Measurements from ENCODE around the gene CSF1R. TPM values are rescaled to one million over a fixed set of nuclear protein-coding genes. Genes with fewer than 3 reads are reported as not detected.
"Not testable (repeated sequence)": the region's sequence is repeated elsewhere in the genome, so short reads cannot be mapped to it uniquely, and the experiment has no call there.

CSF1R gene
- total RNA-seq, 1 experiment from 2014 or later = 0.26 TPM

DNA sequence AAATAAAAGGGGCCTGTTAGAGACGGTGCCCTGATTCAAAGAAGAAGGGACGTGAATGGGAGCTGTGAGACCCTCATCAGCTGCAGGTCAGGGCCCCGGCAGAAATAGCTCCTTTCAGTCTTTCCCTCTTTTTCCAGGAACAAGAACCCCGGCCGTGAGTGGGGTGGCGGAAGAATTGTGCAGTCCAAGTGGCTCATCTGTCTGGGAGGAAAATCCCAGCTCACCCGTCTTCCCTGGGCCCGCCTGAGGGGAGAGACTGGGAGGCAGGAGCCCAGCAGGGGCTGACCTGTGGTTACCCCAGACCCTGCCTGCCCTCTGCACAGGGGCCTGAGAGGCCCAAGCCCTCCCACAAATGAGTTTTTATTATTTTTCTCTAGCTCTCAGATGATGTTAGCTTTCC, 24.8 kb upstream of the CSF1R start:
- Histone ChIP-seq H3K36me3 (no peaks in the 10 kb centered on the region; the same call in 1 of the 2 replicates), H3K9me3 (no peaks in the 10 kb centered on the region), H3K27me3 (no peaks in the 10 kb centered on the region), H3K4me3 (no peak overlapping the region)
- DNase-seq = no peak

DNA sequence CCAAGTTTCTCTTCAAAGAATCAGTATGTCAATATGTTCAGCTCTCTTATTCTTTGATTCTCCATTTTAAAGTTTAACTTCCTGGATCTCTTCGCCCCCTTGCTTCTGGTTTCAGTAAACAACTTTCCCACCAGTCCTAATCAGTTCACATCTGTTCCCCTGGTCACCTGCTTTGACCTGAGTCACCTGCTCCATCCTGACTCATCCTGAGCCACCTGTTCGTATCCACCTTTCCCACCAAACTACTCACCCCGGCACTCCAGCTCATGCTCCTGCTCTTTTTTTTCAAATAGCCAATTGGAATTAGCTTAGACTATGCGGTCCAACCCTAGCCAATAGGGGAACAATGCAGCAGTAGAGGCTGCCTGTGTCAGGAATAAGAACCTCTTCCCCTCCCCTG, 23.6 kb upstream of the CSF1R start:
- Histone ChIP-seq H3K27me3 (no peaks in the 10 kb centered on the region), H3K4me3 (no peak overlapping the region), H3K36me3 (no peaks in the 10 kb centered on the region; the same call in 1 of the 2 replicates), H3K9me3 (no peaks in the 10 kb centered on the region)
- DNase-seq = no peak

DNA sequence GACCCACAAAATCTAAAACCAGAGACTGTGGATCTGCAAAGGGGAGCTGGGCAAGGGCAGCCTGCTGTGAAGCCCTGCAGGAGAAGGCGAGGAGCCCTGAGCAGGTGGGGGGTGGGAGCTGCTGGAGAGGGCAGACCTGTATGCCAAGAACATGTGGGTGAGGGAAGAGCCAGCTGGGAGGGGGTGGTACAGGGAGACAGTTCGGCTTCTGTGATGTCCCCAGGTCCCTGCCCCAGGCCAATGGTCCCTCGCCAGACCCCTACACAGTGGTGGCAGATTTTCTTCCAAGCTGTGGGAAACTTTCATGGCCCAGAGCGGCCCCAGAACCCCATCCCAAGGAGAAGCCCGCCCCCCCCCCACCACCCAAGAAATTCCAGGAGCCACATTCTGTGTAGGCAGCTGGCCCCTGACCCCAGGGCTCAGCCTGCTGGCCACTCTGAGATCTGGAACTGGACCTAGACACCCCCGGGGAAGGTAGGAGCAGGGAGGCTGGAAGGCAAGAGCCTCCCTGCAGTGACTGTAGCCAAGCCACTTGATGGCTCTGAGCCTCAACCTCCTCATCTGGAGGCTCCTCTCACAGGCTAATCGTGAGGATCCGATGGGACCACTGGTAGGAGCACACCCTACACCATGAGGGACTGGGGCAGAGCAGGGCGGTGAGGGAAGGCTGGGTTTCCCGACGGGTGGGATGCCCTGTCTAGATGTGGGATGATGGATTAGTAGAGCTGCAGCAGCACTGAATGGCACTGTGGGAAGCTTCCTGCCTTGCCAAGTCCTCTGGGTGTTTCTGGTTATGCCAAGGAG, 22.6 kb upstream of the CSF1R start:
- no peaks in the 10 kb centered on the region; the same call in 1 of the 2 replicates for H3K36me3 ChIP-seq
- H3K27me3 ChIP-seq = no peaks in the 10 kb centered on the region
- H3K9me3 ChIP-seq = no peaks in the 10 kb centered on the region
- no peak for DNase-seq
- H3K4me3 ChIP-seq = no peak overlapping the region

DNA sequence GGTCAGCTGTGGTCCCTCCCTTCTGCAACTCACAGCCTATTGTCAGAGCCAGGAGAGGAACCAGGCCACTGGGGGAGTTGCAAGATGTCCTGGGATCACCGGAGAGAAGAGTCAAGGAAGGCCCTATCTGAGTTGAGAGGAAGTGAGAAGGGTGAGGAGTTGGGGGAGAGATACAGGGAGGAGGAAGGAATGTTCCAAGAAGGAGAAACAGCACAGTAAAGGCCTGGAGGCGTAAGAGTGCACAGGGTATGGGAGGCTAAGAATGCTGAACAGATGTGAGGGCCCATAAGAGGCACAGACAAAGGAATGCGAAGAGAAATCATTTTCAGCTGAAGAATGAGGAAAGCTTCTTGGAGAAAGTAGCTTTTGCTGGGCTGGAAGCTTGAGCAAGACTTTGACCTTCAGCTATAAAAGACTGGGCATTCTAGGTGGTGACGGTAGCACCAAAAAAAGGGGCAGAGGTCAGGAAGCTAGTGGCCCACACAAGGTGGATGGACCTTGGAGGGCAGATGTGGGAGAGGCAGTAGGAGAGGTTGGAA, 21.6 kb upstream of the CSF1R start:
- no peaks in the 10 kb centered on the region for H3K27me3 ChIP-seq
- no peaks in the 10 kb centered on the region for H3K9me3 ChIP-seq
- no peak overlapping the region for H3K4me3 ChIP-seq
- DNase-seq = no peak
- H3K36me3 ChIP-seq = no peaks in the 10 kb centered on the region

DNA sequence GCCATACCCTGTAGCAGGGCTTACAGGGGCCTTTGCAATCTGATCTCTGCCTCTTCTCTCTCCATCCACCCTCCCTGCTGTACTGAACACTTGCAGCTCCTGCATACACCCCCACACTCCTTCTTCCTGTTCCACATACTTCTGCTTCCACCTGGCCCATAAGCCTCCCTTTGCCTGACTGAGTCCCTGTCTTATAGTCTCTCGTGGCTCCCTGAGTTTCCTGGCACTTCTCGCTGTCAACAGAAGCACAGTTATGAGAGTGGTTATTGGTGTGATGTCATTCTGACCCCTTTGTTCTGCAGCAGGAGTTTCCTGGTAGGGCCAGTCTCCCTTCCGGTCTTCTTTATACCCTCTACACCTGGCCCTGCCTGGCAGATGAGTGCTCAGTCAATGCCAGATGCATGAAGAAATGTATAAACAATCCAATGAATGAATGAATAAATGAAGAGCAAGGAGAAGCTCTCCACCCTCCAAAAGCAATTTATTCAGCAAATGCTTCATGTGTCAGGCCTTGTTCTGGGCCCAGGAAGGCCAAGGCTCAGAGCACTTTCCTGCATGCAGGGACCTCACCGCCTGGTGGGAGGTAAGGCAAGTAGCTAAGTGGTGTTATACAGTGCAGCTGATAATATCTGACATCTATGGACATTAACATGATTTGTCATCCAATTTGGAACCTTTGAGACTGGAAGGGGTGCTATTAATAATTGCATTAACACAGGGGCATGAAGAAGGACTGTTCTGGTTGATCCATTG, 20.5 kb upstream of the CSF1R start:
- no peak for DNase-seq
- H3K27me3 ChIP-seq = no peaks in the 10 kb centered on the region
- no peaks in the 10 kb centered on the region for H3K36me3 ChIP-seq
- no peak overlapping the region for H3K4me3 ChIP-seq
- no peaks in the 10 kb centered on the region for H3K9me3 ChIP-seq

DNA sequence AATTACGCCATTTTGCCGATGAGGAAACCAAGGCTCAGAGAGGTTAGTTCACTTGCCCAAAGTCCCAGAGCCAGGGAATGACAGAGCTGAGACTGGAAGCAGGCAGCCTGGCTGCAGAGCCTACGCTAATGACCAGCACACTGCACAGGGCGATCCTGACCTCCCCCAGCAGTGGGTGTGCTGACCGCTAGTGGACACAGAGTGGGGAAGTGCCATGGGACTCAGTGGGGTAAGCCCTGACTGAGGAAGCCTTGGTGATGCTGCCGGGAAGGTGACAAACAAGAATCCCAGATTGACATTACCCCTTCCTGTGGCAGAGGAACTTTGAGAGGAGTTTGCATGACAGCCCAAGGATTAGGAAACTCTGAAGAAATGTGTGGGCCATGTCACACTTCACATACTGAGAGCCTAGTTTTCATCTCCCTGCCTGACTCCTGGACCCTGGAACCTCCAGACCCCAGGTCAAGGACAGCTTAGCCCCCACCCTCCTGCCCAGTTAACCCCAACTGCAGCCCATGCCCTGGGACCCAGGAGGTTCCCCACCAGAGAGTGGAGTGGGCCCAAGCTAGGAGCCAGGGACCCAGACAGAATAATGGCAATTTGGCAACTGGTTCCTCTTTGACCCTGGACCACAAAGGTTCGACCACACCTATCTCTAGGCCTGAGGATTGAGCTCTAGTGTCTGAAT, 19.7 kb upstream of the CSF1R start:
- no peaks in the 10 kb centered on the region for H3K36me3 ChIP-seq
- H3K9me3 ChIP-seq = no peaks in the 10 kb centered on the region
- H3K4me3 ChIP-seq = no peak overlapping the region
- H3K27me3 ChIP-seq = no peaks in the 10 kb centered on the region
- no peak for DNase-seq

DNA sequence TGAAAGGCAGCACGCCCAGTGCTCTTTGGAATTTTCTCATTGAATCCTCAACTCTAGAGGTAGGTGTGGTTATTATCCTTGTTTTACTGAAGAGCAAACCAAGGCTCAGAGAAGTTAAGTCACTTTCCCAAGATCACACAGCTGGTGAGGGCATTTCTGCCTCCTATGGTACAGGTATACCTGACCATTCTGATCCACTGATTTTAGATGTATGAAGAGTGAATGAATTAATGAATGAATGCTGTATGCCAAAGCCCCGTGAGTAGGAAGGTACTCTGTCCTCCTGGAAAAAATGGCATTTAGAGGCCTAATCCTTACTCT, 18.2 kb upstream of the CSF1R start:
- H3K27me3 ChIP-seq = no peaks in the 10 kb centered on the region
- DNase-seq = no peak

DNA sequence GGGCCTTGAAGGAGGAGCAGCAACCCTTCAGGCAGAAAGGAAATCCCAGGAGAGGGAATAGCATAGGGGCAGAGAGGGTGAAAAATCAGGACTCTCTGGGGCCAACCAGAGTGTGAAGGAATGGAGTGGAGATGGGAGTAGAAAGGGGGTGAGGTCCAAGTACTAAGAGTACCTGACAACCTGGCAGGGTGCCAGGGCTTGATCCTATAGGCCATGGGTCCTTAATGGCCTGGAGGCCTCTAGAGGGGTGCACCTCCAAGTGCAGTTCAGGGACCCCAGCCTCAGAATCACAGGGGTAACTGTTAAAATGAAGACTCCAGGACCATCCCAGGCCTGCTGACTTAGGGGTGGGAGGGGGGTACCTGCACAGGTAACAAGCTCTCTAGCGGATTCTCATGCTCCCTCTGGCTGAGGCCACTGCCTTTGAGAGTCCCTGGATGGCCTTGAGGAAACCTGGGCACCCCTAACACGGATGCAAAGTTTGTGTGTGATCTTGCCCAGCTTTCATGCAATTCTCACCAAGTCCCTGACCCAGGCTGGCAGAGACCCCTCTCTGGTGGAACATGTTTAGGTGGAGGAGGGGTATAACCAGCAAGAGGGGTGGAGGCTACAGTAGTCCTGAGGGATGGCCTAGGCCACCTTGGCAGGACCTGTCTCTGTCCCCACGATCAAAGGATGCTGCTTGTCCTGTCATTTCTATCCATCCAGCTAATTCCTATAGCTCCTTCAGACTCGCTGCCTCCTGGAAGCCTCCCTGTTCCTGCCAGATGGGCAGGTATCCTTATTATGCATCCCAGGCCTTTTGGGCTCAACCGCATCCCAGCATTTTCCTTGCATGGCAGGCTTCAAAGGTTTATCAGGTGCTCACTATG, 17.6 kb upstream of the CSF1R start:
- no peaks in the 10 kb centered on the region for H3K36me3 ChIP-seq
- no peaks in the 10 kb centered on the region for H3K9me3 ChIP-seq
- H3K27me3 ChIP-seq = peaks cover 3% of the 10 kb centered on the region; the same call in 1 of the 2 replicates
- H3K4me3 ChIP-seq = no peak overlapping the region
- DNase-seq = no peak

More for the DNA sequence above, 18.2 kb upstream of the CSF1R start:
- Histone ChIP-seq H3K9me3 (no peaks in the 10 kb centered on the region), H3K4me3 (no peak overlapping the region), H3K36me3 (no peaks in the 10 kb centered on the region)

DNA sequence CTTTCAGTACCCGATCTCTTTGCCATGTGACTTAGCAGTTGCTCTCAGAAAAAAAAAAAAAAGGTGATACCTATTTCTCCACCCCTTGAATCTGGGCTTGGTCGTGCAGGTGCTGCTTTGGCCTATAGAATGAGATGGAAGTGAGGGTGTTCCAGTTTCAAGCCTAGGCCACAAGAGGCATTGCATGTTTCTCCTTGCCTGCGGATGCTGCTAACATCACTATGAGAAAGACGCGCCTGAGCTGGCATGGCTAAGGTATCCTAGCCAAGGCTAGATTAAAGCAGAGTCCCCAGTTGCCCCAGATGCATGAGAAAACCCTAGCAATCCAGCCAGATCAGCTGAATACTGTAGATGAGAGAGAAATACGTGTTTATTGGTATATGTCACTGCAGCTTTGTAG, 14.7 kb upstream of the CSF1R start:
- H3K36me3 ChIP-seq = no peaks in the 10 kb centered on the region
- no peak for DNase-seq
- H3K9me3 ChIP-seq = no peaks in the 10 kb centered on the region
- H3K4me3 ChIP-seq = no peak overlapping the region
- peaks cover 27% of the 10 kb centered on the region for H3K27me3 ChIP-seq

DNA sequence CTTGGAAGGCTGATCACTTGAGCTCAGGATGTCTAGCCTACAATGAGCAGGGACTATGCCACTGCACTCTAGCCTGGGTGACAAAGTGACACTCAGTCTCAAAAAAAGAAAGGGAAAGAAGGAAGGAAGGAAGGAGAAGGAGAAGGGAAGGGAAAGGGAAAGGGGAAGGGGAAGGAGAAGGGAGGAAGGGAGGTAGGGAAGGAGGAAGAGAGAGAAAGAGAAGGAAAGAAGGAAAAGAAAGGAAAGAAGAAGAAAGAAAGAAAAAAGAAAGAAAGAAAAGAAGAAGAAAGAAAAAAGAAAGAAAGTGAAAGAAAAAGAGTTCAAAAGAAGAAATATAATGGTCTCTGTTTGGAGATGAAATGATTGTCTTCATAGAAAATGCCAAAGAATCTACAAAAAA, 10.8 kb upstream of the CSF1R start:
- no peaks in the 10 kb centered on the region for H3K36me3 ChIP-seq
- H3K27me3 ChIP-seq = peaks cover 35% of the 10 kb centered on the region
- no peaks in the 10 kb centered on the region for H3K9me3 ChIP-seq
- H3K4me3 ChIP-seq = no peak overlapping the region
- no peak for DNase-seq

DNA sequence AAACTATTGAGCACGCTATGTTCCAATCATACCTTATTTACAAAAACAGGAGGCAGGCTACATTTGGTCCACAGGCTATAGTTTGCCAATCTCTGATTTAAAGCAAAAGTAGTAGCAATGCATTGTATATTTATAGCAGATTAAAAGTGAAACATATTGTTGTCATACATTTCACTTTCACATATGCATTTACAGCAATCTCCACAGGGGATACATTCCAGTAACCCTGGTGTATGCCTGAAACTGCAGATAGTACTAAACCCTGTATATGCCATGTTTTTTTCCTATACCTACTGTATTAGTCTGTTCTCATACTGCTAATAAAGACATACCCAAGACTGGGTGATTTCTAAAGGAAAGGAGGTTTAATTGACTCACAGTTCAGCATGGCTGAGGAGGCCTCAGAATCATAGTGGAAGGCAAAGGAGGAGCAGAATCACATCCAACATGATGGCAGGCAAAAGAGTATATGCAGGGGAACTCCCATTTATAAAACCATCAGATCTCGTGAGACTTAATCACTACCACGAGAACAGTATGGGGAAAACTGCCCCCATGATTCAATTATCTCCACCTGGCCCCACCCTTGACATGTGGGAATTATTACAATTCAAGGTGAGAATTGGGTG, 5.9 kb upstream of the CSF1R start:
- Histone ChIP-seq H3K4me3 (no peak overlapping the region), H3K9me3 (no peaks in the 10 kb centered on the region), H3K27me3 (peaks cover 63% of the 10 kb centered on the region), H3K36me3 (no peaks in the 10 kb centered on the region)
- DNase-seq = no peak

DNA sequence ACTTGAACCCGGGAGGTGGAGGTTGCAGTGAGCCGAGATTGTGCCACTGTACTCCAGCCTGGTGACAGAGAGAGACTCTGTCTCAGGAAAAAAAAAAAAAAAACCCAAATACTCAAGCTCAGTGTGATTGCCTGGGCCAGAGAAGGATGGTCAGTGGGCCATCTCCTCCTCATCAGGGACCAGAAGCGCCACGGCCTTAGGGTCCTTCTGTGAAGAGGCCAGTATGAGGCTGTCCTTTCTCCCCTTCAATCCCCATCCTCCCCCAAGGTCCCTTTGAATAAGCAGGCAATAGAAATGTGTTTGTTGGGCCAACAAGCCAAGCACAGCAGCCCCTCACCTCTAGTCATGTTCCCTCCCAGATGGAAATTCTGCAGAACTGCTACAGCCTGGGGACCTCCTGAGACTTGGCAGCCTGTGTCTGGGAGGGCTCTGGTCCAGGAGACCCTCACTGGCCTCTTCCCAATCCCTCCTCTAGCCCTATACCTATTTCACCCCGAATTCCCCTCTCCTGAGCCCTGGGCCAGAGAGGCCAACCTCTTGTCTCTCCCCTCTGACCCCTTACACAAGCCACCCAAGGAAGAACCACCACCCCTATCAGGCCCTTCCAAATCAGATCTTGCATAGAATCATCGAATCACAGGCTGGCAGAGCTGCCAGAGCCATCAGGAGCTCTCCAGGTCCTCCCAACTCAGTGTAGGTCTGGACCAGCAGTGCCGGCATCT, 1.0 kb downstream of the CSF1R start:
- H3K36me3 ChIP-seq = no peaks in the 10 kb centered on the region
- no peaks in the 10 kb centered on the region for H3K9me3 ChIP-seq
- peaks cover 43% of the 10 kb centered on the region for H3K27me3 ChIP-seq
- no peak overlapping the region for H3K4me3 ChIP-seq
- DNase-seq = no peak

DNA sequence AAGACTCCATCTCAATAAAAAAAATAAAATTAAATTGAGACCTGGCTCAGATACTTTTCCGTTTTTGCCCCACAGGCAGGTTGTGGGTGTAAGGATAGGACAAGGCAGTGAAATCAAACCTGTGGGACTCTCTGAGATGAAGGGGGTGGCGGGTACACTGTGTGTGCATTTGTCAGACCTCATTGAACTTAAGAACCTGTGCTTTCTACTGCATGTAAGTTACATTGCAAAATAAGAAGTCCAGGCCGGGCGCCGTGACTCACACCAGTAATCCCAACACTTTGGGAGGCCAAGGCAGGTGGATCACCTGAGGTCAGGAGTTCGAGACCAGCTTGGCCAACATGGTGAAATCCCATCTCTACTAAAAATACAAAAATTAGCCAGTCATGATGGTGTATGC, 1.6 kb downstream of the CSF1R start:
- not testable (repeated sequence) for DNase-seq, H3K9me3 ChIP-seq
- peaks cover 37% of the 10 kb centered on the region for H3K27me3 ChIP-seq

DNA sequence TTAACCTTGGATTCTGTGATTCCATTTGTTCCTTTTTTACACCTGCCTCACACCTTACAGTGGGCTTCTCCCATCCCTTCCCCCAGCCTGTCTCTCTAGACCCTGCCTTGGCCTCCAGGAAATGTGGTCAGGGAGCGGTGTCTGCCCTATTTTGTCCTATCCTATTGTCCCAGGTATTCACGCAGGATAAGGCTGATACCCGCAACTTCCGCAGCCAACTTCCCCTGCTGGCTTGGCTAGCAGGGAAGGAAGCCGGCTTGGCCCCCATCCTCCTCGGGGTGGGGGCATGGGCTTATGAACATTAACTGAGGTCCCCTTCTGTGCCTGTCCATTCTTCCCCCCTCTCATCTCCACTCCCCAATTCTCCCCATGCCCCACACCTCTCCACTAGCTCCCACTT, 3.5 kb downstream of the CSF1R start:
- no peaks in the 10 kb centered on the region for H3K36me3 ChIP-seq
- H3K27me3 ChIP-seq = peaks cover 18% of the 10 kb centered on the region
- no peak overlapping the region for H3K4me3 ChIP-seq
- no peak for DNase-seq
- H3K9me3 ChIP-seq = no peaks in the 10 kb centered on the region

More for the DNA sequence above, 1.6 kb downstream of the CSF1R start:
- not testable (repeated sequence) for H3K36me3 ChIP-seq, H3K4me3 ChIP-seq

DNA sequence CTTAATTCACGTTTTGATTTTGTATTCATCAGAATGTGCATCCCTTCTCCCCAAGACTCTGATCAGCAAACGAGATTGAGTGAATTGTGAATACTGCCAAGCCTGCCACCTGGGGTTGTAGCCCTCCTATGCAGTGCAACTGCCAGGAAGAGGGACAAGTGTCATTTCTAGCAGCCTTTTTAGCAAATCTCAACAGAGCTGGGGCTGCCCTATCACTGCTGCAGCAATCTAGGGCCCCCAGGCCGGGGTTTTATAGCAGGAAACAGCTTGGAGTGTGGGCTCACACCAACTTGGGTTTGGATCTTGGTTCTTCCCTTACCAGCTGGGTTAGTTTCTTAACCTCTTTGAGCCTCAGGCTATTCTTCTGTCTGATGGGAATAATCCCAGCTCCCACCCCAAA, 4.0 kb downstream of the CSF1R start:
- Histone ChIP-seq H3K9me3 (no peaks in the 10 kb centered on the region), H3K36me3 (no peaks in the 10 kb centered on the region), H3K27me3 (peaks cover 13% of the 10 kb centered on the region), H3K4me3 (no peak overlapping the region)
- no peak for DNase-seq
